MCF 10A (cell line): Measurements from ENCODE around the gene AVEN. TPM values are rescaled to one million over a fixed set of nuclear protein-coding genes. Genes with fewer than 3 reads are reported as not detected.
"Not testable (repeated sequence)": the region's sequence is repeated elsewhere in the genome, so short reads cannot be mapped to it uniquely, and the experiment has no call there.

ENCODE experiments used
- BruUV-seq: library from RNA; stranded (reverse); fragments of 400-500 nt; replicated peaks from 2 replicates; lab custom pipeline; 2021; lab: Mats Ljungman, UMichigan
- CTCF ChIA-PET: fragments of 300-600 bp; sonication (Branson Sonifier 250); formaldehyde crosslinking; extraction: SDS; loops from one replicate; lab custom pipeline; 2021; ENCODE audit warnings: antibody characterized with exemption, inconsistent platforms; lab: Yijun Ruan, JAX
- POLR2A ChIA-PET: fragments of 300-600, 350-650 bp; sonication (Branson Sonifier 250); formaldehyde crosslinking; extraction: SDS; loops from one replicate; lab custom pipeline; 2020; ENCODE audit warnings: antibody characterized with exemption, inconsistent platforms; lab: Yijun Ruan, JAX
- DNase-seq: peaks from one replicate; pipeline ENCODE4 v3.0.0-alpha.2; 2018; ENCODE audit not compliant: unreplicated experiment
- H3K27ac Mint-ChIP-seq: one replicate; pipeline ENCODE4 v1.8.0; 2022; ENCODE audit warnings: mild to moderate bottlenecking, low read depth, mixed read lengths; ENCODE audit not compliant: unreplicated experiment
- H3K27me3 Mint-ChIP-seq: one replicate; pipeline ENCODE4 v1.8.0; 2022; ENCODE audit warnings: mixed read lengths; ENCODE audit not compliant: insufficient read depth, unreplicated experiment
- H3K36me3 Mint-ChIP-seq: one replicate; pipeline ENCODE4 v1.8.0; 2022; ENCODE audit warnings: mild to moderate bottlenecking, moderate library complexity, mixed read lengths; ENCODE audit not compliant: insufficient read depth, unreplicated experiment
- H3K4me1 Mint-ChIP-seq: one replicate; pipeline ENCODE4 v1.8.0; 2022; ENCODE audit warnings: mixed read lengths; ENCODE audit not compliant: insufficient read depth, unreplicated experiment
- H3K4me3 Mint-ChIP-seq: one replicate; pipeline ENCODE4 v1.8.0; 2022; ENCODE audit warnings: mild to moderate bottlenecking, moderate library complexity, mixed read lengths; ENCODE audit not compliant: unreplicated experiment
- H3K9me3 Mint-ChIP-seq: one replicate; pipeline ENCODE4 v1.8.0; 2022; ENCODE audit warnings: mixed read lengths; ENCODE audit not compliant: unreplicated experiment
- intact Hi-C: fragments of 100-400 bp; cut with micrococcal nuclease; formaldehyde crosslinking; loops from 2 replicates; pipeline ENCODE4 v1.14.1; 2022
- total RNA-seq: library from RNA; stranded (reverse); gene quantifications from 2 replicates; pipeline ENCODE4 v1.2.3, GENCODE V29; 2022
- TF ChIP-seq, protein P1 (sequence below): fragments of 200-600 bp; IDR thresholded peaks from one replicate; pipeline ENCODE4 v1.8.0; 2022; ENCODE audit warnings: antibody characterized with exemption, mild to moderate bottlenecking; ENCODE audit not compliant: unreplicated experiment

The AVEN gene
- total RNA-seq, 1 experiment from 2014 or later: 42.4 TPM

GRCh38 chr15:34059476-34059875, 20.5 kb upstream of the AVEN start:
- BruUV-seq: no TSS peak
- CTCF ChIA-PET: interaction anchor here (0.6 to 6.4 kb wide), 4 partner anchors 11 to 281 kb away, joined by 3 to 64 read pairs (median 4); partner anchors contain the start of gene KATNBL1

GRCh38 chr15:34056911-34057310, 17.9 kb upstream of the AVEN start:
- H3K27ac Mint-ChIP-seq: no peak overlapping the region
- ChIA-PET CTCF (interaction anchor here (0.9 kb wide), 1 partner anchor 154 kb away, joined by 3 read pairs; no protein-coding TSS in a partner anchor), POLR2A (no interaction called here)
- no peaks in the 10 kb centered on the region for H3K27me3 Mint-ChIP-seq
- intact Hi-C loops: no loop called here
- no peak for DNase-seq
- no peaks in the 10 kb centered on the region for H3K36me3 Mint-ChIP-seq
- no peaks in the 10 kb centered on the region for H3K9me3 Mint-ChIP-seq
- BruUV-seq: no TSS peak
- H3K4me3 Mint-ChIP-seq: no peak overlapping the region
- peaks cover 3% of the 10 kb centered on the region for H3K4me1 Mint-ChIP-seq
- TF ChIP-seq, protein P1, sequence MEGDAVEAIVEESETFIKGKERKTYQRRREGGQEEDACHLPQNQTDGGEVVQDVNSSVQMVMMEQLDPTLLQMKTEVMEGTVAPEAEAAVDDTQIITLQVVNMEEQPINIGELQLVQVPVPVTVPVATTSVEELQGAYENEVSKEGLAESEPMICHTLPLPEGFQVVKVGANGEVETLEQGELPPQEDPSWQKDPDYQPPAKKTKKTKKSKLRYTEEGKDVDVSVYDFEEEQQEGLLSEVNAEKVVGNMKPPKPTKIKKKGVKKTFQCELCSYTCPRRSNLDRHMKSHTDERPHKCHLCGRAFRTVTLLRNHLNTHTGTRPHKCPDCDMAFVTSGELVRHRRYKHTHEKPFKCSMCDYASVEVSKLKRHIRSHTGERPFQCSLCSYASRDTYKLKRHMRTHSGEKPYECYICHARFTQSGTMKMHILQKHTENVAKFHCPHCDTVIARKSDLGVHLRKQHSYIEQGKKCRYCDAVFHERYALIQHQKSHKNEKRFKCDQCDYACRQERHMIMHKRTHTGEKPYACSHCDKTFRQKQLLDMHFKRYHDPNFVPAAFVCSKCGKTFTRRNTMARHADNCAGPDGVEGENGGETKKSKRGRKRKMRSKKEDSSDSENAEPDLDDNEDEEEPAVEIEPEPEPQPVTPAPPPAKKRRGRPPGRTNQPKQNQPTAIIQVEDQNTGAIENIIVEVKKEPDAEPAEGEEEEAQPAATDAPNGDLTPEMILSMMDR: no peak

More at GRCh38 chr15:34059476-34059875, 20.5 kb upstream of the AVEN start:
- intact Hi-C loops: no loop called here
- Mint-ChIP-seq H3K27ac (no peak overlapping the region), H3K9me3 (no peaks in the 10 kb centered on the region), H3K4me1 (peaks cover 6% of the 10 kb centered on the region), H3K27me3 (no peaks in the 10 kb centered on the region), H3K36me3 (no peaks in the 10 kb centered on the region), H3K4me3 (no peak overlapping the region)
- no peak for DNase-seq
- TF ChIP-seq, protein P1: no peak
- POLR2A ChIA-PET: interaction anchor here (1.1 to 1.5 kb wide), 2 partner anchors 20 to 166 kb away, joined by 4 read pairs; partner anchors contain the start of gene AVEN

DNA sequence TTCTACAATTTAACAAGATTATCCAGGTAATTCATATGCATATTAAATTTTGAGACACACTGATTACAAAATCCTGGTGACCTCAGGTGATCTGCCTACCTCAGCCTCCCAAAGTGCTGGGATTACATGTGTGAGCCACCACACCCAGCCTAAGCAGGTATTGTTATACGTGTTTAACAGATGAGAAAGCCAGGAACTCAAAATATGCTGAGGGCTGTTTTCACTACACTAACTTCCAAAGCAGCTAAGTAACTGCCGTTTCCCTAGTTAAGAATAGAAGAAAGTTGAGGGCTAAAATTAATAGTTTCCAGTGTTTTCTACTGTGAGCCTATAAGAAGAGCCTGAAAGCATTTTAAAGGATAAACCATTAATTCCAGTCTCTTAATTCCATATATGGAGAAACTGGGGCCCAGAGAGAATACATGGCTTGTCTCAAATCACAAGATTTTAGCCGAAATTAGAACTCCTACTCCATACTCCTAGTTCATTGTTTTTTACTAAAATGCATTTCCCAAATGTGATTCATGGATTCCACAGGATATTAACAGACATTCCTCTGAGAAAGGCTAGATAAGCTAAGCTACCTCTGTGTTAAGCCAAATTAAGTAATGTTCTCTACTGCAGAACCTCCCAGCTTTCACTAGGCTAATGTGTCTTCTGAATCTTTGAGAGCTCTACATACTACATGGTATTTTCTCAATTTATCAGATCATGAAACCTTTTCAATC, 17.0 kb upstream of the AVEN start:
- ChIA-PET CTCF (no interaction called here), POLR2A (no interaction called here)
- H3K9me3 Mint-ChIP-seq: peaks cover 9% of the 10 kb centered on the region
- no peak overlapping the region for H3K4me3 Mint-ChIP-seq
- TF ChIP-seq, protein P1: no peak
- peaks cover 8% of the 10 kb centered on the region for H3K27me3 Mint-ChIP-seq
- no peak for DNase-seq
- intact Hi-C loops: no loop called here
- H3K27ac Mint-ChIP-seq: no peak overlapping the region
- H3K4me1 Mint-ChIP-seq: no peaks in the 10 kb centered on the region
- no peaks in the 10 kb centered on the region for H3K36me3 Mint-ChIP-seq
- BruUV-seq: no TSS peak

DNA sequence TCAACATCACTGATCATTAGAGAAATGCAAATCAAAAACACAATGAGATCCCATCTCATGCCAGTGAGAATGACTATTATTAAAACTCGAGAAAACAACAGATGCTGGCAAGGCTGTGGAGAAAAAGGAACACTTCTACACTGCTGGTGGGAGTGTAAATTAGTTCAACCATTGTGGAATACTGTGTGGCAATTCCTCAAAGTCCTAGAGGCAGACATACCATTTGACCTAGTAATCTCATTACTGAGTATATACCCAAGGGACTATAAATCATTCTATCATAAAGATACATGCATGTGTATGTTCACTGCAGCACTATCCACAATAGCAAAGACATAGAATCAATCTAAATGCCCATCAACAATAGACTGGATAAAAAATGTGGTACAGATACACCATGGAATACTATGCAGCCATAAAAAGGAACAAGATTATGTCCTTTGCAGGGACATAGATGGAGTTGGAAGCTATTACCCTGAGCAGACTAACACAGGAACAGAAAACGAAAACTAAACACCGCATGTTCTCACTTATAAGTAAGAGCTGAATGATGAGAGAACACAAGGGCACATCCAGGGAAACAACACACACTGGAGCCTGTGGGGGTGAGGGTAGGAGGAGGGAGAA, 15.2 kb upstream of the AVEN start:
- Mint-ChIP-seq H3K4me3 (no peak overlapping the region), H3K27ac (no peak overlapping the region), H3K4me1 (peaks cover 3% of the 10 kb centered on the region), H3K9me3 (peaks cover 15% of the 10 kb centered on the region), H3K36me3 (no peaks in the 10 kb centered on the region), H3K27me3 (peaks cover 11% of the 10 kb centered on the region)
- ChIA-PET POLR2A (no interaction called here), CTCF (interaction anchor here (0.6 kb wide), 1 partner anchor 25 kb away, joined by 7 read pairs; no protein-coding TSS in a partner anchor)
- no TSS peak for BruUV-seq
- intact Hi-C loops: no loop called here
- DNase-seq: no peak
- TF ChIP-seq, protein P1: no peak

DNA sequence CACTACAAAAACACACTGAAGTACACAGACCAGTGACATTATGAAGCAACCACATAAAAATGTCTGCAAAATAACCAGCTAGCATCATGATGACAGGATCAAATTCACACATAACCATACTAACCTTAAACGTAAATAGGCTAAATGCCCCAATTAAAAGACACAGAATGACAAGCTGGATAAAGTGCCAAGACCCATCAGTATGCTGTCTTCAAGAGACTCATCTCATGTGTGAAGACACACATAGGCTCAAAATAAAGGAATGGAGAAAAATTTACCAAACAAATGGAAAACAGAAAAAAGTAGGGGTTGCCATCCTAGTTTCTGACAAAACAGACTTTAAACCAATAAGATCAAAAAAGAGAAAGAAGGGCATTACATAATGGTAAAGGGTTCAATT, 11.4 kb upstream of the AVEN start:
- H3K4me1 Mint-ChIP-seq, BruUV-seq, H3K27ac Mint-ChIP-seq, intact Hi-C loops, H3K36me3 Mint-ChIP-seq, H3K4me3 Mint-ChIP-seq, DNase-seq: not testable (repeated sequence)
- CTCF ChIA-PET: interaction anchor here (0.7 to 1.7 kb wide), 3 partner anchors 159 to 317 kb away, joined by 3 to 8 read pairs (median 3); partner anchors contain the start of genes KATNBL1 and LPCAT4
- peaks cover 11% of the 10 kb centered on the region for H3K27me3 Mint-ChIP-seq
- POLR2A ChIA-PET: interaction anchor here (0.6 to 1.8 kb wide), 3 partner anchors 10 to 443 kb away, joined by 3 to 6 read pairs (median 4); partner anchors contain the start of gene AVEN
- H3K9me3 Mint-ChIP-seq: peaks cover 15% of the 10 kb centered on the region
